Measurements from ENCODE around the gene NMT2.
A peak's percentile ranks its signal among the peaks of the same experiment; 100 is the strongest.

DNA sequence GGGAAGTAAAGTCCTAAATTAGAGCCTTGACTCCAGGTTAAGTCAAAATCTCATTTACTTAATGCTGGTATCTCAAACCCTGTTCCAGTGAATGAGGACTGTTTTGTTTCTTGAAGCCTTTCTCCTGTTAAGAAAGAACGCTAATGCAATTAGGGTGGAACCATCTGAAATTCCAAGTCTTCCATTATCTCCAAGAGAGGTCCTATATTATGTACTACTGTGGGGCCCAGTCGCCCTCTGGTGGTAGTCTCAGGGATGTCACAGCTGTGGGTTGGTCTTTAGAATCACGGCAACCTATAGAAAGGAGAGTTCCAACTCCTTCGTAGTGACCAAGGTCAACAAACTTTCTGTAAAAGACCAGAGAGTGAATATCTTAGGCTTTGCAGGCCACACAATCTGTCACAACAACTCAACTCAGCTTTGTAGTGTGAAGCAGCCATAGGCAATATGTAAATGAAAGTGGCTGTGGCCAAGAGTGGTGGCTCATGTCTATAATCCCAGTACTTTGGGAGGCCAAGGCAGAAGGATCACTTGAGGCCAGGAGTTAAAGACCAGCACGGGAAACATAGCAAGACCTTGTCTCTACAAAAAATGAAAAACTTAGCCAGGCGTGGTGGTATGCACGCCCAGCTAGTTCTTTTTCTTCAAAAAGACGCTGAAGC is 62.0 kb downstream of the NMT2 start:
- TF ChIP-seq, protein P1, sequence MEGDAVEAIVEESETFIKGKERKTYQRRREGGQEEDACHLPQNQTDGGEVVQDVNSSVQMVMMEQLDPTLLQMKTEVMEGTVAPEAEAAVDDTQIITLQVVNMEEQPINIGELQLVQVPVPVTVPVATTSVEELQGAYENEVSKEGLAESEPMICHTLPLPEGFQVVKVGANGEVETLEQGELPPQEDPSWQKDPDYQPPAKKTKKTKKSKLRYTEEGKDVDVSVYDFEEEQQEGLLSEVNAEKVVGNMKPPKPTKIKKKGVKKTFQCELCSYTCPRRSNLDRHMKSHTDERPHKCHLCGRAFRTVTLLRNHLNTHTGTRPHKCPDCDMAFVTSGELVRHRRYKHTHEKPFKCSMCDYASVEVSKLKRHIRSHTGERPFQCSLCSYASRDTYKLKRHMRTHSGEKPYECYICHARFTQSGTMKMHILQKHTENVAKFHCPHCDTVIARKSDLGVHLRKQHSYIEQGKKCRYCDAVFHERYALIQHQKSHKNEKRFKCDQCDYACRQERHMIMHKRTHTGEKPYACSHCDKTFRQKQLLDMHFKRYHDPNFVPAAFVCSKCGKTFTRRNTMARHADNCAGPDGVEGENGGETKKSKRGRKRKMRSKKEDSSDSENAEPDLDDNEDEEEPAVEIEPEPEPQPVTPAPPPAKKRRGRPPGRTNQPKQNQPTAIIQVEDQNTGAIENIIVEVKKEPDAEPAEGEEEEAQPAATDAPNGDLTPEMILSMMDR (IDR thresholded peaks at IDR 0.05): peak; percentile 78
- TF ChIP-seq CHD2 (IDR thresholded peaks at IDR 0.05; ENCODE audit: low read length, partially characterized antibody): no peak
- no peak for TF ChIP-seq RFX5 (IDR thresholded peaks at IDR 0.05)
- no peak for TF ChIP-seq CEBPB (IDR thresholded peaks at IDR 0.05)
- no peak for TF ChIP-seq EHMT2 (IDR thresholded peaks at IDR 0.05; ENCODE audit: low read depth)
- TF ChIP-seq, protein P2, sequence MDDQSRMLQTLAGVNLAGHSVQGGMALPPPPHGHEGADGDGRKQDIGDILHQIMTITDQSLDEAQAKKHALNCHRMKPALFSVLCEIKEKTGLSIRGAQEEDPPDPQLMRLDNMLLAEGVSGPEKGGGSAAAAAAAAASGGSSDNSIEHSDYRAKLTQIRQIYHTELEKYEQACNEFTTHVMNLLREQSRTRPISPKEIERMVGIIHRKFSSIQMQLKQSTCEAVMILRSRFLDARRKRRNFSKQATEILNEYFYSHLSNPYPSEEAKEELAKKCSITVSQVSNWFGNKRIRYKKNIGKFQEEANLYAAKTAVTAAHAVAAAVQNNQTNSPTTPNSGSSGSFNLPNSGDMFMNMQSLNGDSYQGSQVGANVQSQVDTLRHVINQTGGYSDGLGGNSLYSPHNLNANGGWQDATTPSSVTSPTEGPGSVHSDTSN (IDR thresholded peaks at IDR 0.05): no peak
- TF ChIP-seq, protein P3, sequence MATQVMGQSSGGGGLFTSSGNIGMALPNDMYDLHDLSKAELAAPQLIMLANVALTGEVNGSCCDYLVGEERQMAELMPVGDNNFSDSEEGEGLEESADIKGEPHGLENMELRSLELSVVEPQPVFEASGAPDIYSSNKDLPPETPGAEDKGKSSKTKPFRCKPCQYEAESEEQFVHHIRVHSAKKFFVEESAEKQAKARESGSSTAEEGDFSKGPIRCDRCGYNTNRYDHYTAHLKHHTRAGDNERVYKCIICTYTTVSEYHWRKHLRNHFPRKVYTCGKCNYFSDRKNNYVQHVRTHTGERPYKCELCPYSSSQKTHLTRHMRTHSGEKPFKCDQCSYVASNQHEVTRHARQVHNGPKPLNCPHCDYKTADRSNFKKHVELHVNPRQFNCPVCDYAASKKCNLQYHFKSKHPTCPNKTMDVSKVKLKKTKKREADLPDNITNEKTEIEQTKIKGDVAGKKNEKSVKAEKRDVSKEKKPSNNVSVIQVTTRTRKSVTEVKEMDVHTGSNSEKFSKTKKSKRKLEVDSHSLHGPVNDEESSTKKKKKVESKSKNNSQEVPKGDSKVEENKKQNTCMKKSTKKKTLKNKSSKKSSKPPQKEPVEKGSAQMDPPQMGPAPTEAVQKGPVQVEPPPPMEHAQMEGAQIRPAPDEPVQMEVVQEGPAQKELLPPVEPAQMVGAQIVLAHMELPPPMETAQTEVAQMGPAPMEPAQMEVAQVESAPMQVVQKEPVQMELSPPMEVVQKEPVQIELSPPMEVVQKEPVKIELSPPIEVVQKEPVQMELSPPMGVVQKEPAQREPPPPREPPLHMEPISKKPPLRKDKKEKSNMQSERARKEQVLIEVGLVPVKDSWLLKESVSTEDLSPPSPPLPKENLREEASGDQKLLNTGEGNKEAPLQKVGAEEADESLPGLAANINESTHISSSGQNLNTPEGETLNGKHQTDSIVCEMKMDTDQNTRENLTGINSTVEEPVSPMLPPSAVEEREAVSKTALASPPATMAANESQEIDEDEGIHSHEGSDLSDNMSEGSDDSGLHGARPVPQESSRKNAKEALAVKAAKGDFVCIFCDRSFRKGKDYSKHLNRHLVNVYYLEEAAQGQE (IDR thresholded peaks at IDR 0.05): no peak
- no peak for TF ChIP-seq KDM1A (IDR thresholded peaks at IDR 0.05; ENCODE audit: low read depth)
- TF ChIP-seq RNF2 (IDR thresholded peaks at IDR 0.05; ENCODE audit: borderline replicate concordance, low read depth): no peak
- no peak for TF ChIP-seq POLR2A (IDR thresholded peaks at IDR 0.05; ENCODE audit: low read length)
